NCI-H510A treated with DMSO at 0.1 percent for 48 hours (cell line): Measurements from ENCODE around the gene SCYGR6.
"Not testable (repeated sequence)": the region's sequence is repeated elsewhere in the genome, so short reads cannot be mapped to it uniquely, and the experiment has no call there.

Experiments
- DNase-seq: peaks from one replicate; lab custom pipeline; 2025; lab: John Stamatoyannopoulos, UW

The SCYGR6 gene, protein sequence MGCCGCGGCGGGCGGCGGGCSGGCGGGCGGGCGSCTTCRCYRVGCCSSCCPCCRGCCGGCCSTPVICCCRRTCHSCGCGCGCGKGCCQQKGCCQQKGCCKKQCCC

DNA sequence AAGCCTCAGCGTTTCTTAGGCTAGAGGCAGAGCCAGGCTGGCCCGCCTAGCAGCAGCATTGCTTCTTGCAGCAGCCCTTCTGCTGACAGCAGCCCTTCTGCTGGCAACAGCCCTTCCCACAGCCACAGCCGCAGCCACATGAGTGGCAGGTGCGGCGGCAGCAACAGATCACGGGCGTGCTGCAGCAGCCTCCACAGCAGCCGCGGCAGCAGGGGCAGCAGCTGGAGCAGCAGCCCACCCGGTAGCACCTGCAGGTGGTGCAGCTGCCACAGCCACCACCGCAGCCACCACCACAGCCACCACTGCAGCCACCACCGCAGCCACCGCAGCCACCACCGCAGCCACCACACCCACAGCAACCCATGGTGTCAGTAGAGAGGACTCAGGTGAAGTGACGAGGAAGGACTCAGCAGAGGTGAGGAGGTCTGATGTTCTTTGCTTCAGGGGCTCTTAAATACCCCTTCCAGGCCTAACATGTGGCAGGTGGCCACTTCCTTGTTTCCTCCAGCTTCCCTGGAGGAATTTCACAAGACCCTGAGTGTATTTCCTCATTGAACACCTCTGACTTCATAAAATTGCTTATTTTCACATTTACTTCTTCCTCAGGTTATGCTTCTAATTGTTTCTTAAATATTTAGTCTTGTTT is at the start of gene SCYGR6:
Gene SCYGR6 (minus strand): TSS at position 364 of the 646 bp plus-strand sequence. CDS start 0 bp downstream, at position 364.
- no peak for DNase-seq

DNA sequence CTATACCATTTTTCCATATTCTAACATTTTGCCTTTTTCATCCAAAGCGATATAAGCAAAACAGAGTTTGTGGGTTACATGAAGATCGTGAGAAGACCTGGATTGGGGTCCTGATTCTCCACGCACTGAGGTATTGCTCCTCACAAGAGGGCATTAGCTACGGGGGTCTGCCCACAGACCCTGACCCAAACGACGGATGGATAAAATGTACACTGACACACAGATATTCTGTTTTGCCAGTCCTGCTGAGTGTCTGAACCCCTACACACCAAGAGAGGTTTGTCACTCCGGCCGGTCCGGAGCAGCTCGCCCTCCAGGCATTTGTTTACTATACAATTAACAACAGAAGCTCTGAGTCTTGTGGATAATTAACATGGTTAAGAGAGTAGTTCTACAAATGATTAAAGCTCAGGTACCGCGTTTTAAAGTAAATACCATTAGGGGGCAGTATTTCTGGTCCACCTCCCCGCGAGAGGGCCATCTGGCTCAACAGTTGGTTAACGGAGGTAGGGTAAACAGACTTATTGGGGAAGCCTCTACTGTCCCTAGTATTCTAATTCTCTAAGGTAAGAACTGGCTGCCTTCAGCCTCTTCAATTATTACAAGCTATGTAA is 49.6 kb upstream of the SCYGR6 start:
- peak; percentile 11 for DNase-seq

DNA sequence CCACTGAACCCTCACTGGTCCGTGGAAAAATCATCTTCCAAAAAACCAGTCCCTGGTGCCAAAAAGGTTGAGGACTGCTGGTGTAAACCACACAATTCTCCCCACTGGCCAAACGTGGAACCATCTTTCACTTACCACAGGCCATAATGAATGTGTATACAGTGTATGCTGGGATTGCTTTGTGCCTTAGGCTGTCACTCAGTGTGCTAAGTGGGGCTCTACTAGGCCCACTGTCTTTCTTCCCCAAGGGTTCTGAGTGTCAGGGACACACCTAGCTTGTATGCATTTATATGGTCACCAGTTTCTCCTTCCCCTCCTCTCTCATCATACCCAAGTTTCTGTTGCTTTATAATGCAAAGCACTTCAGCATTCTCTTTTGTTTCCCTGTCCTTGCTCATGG is 48.4 kb upstream of the SCYGR6 start:
- no peak for DNase-seq

DNA sequence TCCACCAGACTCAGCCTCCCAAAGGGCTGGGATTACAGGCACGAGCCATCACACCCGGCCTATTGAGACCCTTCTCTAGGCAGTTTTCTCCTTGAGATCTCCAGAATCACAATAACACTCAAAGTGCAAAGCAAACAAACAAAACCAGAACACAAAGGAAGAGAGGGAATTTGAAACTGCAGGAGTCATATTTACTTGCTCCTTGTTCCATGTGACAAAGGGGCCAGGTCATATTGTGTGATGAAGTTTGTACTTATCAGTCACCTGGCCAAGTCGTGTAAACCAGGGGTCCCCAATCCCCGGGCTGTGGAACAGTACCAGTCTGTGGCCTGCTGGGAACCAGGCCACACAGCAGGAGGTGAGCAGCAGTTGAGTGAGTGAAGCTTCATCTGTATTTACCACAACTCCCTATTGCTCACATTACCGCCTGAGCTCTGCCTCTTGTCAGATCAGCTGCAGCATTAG is 47.7 kb upstream of the SCYGR6 start:
- DNase-seq = peak; percentile 93

DNA sequence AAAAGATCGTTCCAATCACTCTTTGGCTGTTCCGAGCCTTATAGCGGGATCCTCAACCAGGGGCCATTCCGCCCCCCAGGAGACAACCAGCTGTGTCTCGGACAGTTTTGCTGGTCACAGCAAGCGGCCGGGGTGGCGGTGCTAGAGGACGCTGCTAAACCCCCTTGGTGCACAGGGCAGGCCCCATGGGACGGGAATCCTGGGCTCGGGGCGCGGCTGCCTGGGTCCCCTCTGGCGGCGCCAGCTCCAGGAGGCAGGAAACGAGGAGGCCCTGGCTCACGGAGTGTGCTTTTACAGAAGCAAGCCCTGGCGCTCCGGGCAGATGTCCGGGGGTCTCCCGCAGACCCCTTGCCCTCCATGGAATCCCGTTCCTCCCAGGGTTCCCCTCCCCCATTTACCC is 43.3 kb upstream of the SCYGR6 start:
- DNase-seq = no peak

DNA sequence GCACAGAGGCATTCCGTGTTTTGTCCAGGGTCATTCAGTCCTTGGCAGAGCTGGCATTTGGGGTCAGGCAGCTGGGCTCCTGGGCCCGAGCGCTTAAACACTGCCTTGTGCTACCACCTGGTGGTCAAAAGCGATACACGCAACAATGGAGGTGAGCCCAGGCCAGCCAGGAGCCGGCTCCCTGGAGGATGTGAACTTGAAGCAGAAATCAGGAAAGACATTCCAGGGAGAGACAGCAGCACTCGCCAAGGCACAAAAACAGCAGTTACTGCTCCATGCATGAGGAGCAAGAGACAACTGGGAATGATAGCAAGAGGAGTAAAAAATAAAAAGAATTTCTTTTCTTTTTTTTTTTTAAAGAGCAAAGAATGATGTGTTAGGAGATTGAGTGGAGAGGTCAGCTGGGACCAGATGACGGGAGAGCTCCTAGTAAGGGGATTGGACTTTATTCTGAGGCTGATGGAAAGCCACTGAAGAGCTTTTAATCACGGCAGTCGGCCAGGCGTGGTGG is 41.9 kb upstream of the SCYGR6 start:
- peak; percentile 93 for DNase-seq

DNA sequence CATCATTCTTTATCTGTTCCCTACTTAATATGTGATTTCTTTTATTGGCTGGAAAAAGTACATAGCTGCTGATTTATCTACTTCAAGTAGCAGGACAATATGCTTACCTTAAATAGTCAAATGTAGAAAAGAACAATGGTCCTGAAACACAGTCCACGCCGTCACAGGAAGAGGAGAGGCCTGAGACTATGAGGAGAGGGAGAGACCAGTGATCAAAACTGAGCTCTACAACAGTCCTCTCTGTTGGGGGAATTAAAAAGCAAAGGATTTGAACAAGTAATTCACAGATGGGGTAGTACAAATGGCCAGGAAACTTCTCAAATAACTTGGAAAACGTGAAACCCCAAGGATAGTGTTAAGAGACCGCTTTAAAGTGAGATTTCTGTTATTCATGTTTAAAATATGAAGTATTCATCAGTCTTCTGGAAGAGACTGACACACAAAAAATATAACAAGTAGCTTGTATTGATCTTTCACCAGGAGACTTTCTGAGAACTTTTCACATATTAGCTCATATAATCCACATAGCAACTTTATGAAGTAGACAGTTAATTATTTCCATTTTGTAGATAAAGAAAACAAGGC is 41.3 kb upstream of the SCYGR6 start:
- no peak for DNase-seq

DNA sequence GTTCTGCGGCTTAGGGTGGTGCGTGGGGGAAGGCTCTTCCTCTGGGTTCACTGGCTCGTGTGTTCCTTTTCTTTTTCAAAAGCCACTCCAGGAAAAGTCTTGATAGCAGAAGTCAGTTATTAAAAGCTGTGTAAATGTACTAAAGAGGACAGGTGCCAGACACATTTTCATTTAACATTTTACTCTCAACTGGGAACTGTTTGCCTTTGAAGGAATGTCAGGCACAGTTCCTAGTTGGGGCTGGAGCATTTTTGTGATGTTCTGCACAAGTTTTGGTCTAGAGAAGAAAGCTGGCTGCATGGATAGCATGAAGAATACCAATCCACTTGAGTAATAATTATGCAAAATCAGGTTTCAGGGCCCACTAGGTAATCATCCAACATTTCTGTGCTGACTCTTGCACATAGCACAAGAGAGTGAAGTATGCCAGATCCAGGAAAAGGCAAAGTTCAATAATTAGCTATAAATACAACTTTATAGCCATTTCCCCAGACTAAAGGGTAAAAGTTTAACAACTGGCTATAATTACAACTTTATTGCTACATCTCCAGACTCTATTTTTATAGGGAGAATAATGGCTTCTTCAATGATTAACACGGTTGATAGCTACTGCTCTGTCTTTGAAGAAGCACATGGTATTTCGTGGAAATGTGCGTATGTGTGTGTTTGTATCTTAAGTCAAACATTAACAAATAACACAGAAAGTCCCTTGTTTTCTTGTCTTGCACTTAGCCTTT is 37.4 kb upstream of the SCYGR6 start:
- no peak for DNase-seq

DNA sequence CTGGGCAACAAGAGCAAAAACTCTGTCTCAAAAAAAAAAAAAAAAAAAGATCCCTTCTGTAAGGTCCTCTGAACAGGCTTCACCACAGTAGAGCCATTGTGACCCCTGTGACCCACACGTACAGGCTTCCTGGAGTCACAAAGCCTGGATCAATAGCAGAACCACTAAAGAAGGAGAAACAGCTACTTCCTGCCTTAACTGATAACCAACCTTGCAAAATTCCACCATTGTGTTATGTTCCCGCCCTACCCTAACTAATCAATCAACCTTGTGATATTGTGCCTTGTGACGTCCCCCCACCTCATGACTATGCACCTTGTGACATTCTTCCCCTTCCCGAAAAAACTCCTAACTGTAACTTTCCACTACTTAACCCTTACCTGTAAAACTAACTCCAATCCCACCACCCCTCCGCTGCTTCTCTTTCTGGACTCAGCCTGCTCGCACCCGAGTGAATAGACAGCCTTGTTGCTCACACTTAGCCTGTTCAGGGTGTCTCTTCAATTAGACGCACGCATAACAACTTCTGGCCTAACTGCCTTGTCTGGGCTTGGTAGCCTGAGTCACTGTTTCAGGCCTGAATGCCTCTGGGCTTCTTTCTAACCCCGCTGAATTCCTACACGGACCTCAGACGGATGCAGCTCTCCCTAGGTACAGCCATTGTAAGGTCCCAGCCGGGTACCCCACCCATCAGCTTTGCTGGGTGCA is 35.0 kb upstream of the SCYGR6 start:
- DNase-seq = no peak

DNA sequence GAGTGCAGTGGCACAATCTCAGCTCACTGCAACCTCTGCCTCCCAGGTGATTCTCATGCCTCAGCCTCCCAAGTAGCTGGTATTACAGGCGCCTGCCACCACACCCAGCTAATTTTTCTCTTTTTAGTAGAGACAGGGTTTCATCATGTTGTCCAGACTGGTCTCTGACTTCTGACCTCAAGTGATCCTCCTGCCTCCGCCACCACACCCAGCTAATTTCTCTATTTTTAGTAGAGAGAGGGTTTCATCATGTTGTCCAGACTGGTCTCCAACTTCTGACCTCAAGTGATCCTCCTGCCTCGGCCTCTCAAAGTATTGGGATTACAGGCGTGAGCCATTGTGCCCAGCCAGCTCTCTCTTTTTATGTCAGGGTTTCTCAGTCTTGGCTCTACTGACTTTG is 31.7 kb upstream of the SCYGR6 start:
- DNase-seq = not testable (repeated sequence)

DNA sequence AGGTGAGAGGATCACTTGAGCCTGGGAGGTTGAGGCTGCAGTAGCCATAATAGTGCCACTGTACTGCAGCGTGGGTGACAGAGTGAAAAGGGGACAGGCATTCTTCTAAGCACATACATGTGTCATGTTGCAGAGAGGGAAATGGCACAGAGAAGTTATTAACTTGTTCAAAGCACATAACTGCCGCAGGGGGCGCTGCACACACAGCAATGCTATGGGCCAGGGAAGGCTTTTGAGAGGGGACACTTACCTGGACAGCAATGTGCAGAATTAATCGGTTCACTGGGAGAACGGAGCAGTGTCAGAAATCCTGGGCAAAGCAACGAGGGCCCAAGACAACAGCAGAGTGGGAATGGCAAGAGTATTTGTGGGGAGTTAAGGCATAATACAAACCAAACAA is 23.5 kb upstream of the SCYGR6 start:
- DNase-seq = no peak

DNA sequence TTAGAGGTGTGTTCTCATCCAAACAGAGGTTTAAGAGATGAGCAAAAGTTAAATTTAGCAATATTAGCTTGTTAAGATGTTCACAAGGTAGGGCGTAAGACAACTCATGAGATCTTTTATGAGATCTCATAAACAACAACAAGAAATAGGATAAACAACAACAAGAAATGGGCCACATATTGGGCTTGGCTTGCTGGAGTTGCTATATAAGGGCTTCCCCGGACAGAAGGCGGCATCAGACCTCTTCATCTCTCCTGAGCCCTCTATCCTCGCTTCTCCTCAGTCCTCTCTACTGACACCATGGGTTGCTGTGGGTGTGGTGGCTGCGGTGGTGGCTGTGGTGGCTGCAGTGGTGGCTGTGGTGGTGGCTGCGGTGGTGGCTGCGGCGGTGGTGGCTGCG is 21.0 kb upstream of the SCYGR6 start, which contains the start of gene SCYGR8:
Gene SCYGR8 (plus strand): TSS at position 301 of the 400 bp plus-strand sequence. CDS start 0 bp downstream, at position 301.
- DNase-seq = no peak

DNA sequence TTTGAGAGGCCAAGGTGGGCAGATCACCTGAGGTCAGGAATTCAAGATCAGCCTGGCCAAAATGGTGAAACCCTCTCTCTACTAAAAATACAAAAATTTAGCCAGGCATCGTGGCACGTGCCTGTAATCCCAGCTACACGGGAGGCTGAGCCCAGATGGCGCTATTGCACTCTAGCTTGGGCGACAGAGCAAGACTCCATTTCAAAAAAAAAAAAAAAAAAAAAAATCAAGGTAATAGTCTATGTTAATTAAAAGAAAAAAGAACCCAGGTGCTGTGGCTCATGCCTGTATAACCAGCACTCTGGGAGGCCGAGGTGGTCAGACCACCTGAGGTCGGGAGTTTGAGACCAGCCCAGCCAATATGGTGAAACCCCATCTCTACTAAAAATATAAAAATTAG is 16.1 kb upstream of the SCYGR6 start:
- not testable (repeated sequence) for DNase-seq

DNA sequence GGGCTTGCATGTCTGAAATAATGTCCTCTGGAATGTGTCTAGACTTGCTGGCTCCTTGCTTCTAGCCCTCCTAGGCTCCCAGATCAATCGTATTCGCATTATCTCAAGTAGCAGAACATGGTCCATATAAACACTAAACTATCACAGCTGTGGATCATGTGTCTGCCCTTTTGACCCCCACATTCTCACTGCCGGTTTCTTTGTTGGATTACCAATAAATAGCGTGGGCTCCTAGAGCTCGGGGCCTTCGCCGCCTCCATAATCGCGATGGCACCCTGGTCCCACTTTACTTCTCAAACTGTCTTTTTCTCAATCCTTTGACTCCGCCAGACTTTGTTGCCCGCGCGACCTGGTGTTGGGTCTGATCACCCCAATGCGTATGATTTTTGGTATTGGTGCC is 14.8 kb upstream of the SCYGR6 start:
- no peak for DNase-seq

DNA sequence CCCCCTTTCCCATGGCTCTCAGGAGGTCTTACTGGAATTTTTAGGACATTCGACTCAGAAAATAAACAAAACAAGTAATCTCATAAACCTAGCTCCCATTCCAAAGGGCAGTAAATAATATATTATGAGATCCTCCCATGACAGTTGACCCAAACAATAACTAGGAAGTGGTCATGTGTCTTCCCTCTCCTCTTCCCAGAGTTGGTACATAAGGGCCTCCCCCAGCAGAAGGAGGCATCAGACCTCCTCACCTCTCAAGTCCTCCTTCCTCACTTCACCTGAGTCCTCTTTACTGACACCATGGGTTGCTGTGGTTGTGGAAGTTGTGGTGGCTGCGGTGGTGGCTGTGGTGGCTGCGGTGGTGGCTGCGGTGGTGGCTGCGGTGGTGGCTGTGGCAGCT is 3.5 kb upstream of the SCYGR6 start, which contains the start of gene SCYGR7:
Gene SCYGR7 (plus strand): TSS at position 301 of the 400 bp plus-strand sequence. CDS start 0 bp downstream, at position 301.
- DNase-seq = no peak

DNA sequence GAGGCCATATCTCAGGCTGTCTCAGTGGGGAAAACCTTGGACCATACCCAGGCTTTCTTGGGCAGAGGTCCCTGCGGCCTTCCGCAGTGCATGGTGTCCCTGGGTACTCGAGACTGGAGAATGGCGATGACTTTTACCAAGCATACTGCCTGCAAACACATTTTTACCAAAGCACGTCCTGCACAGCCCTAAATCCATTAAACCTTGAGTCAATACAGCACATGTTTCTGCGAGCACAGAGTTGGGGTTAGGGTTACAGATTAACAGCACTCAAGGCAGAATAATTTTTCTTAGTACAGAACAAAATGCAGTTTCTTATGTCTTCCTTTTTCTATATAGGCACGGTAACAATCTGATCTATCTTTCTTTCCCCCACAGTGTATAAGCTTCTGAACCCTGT is 1.7 kb downstream of the SCYGR6 start:
- DNase-seq = not testable (repeated sequence)

DNA sequence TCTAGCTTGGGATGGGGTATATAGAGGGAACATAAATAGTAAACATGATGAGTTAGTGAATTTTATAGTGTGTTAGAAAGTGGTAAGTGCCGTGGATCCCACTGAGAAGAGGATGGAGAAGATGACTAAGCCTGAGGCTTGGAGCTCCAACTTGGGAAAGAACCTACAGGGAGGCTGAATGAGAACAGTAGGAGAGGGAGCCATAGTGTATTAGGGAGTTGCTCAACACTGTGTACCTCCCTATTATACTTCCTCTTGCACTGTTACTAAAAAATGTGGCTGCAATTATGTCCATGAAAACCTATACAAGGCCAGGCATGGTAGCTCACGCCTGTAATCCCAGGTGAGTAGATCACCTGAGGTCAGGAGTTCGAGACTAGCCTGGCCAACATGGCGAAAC is 3.9 kb downstream of the SCYGR6 start:
- no peak for DNase-seq

DNA sequence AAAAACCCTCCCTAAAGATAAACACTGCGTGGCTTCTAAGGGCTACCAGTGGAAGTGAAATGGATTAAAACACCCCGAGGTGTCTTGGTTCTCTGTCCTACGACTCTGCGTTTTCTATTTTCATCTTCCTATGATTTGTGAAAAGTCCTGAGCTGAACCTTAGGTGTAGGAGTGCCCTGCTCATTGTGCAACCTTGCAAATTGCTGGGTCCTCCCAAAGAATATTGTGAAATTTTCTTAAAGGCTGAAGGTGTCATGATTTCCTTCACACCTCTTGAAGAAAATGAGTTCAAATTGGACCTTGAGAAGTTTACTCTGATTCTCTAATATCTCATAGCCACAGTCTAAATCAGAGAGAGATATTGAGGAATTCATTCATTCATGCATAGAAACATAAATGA is 4.9 kb downstream of the SCYGR6 start:
- DNase-seq = no peak

DNA sequence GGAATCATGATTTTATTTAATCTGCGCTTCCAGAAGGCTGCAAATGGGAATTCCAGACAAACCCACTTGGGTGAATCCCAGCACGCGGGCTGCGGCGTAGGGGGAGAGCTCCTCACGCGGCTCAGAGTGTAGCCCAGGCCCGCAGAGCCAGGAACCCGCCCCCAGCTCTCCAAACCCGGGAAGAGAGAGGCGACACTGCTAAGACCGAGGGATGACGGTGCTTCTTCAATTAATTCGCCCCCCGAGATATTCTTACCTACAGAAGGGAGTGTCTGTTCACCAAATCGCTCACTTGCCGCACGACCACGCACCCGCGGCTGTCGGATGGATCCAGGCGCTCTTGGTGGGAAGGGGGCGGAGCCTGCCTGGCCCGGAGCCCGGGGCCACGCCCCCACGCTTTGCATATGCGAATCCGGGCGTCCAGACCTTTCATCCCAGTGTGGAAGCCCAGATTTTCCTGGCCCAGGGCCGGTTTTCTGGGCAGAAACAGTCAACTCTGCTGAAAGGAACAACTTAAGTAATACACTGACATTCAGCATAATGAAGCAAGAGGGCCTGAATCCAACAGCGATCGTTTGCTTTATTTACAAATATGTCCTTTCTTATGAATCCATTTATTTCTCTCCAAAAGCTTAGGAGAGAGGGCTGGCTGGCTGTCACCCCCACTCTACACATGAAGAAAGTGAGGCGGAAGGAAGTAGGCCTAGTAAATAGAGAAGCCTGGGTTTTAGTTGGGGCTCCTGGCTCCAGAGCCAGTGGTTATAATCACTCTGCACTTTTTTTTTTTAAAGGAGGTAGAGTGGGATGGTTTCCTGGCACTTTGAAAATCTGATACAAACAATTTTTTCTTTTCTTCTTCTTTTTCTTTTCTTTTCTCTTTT is 6.6 kb downstream of the SCYGR6 start, which contains the start of gene SLC19A3:
Gene SLC19A3 (minus strand): TSS at position 342 of the 881 bp plus-strand sequence. CDS start 15,710 bp downstream, outside the sequence.
- peak; percentile 85 for DNase-seq

DNA sequence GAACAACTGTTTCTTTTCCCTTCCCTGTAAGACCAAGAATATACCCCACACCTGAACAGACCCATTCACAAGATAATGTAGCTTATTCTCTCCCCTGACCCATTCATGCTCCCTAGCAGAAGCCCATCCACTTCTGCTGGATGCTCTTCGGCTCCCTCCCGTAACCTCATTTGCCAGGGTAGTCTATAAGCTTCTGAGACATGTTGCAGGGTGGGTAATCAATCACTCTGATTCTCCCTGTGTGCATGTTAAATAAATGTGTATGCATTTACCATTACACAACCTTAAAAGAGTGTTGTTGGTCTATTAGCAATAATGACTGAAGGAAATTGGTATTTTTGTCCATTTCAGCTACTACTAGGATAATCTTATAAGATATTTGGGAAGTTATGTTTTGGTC is 8.1 kb downstream of the SCYGR6 start:
- DNase-seq = no peak
